Natural killer cell (primary cell): ENCODE measurements around the gene ZNF652. TPM values are rescaled to one million over a fixed set of nuclear protein-coding genes. Genes with fewer than 3 reads are reported as not detected.

ENCODE experiments used
- ATAC-seq, 3 donors: fragments of 150-1000 bp in 2 of 3; fragments of 200-7000 bp in 1 of 3; cut with Tn5 transposase; 1 replicate in 1 of 3; 2 replicates in 2 of 3; pipeline ENCODE4 v1.10.0; 2021; ENCODE audit warnings: mild to moderate bottlenecking in 2 of 3, moderate library complexity in 2 of 3
- DNase-seq, 2 donors: peaks; one replicate each; pipeline versions ENCODE4 v3.0.0 to v3.0.0-alpha.2; 2013 to 2021; ENCODE audit warnings: mixed read lengths in 1 of 2
- H3K27ac ChIP-seq: one replicate; pipeline ENCODE4 v1.5.1; 2013; ENCODE audit warnings: mild to moderate bottlenecking, low read length
- H3K27me3 ChIP-seq: one replicate; pipeline ENCODE4 v1.6.1; 2013; ENCODE audit warnings: low read length; ENCODE audit not compliant: control insufficient read depth, insufficient read depth
- H3K36me3 ChIP-seq: one replicate; pipeline ENCODE4 v1.6.1; 2013; ENCODE audit warnings: low read length; ENCODE audit not compliant: control insufficient read depth, insufficient read depth
- H3K4me1 ChIP-seq: one replicate; pipeline ENCODE4 v1.6.1; 2013; ENCODE audit warnings: low read length; ENCODE audit not compliant: control insufficient read depth, insufficient read depth
- H3K4me3 ChIP-seq: one replicate; pipeline ENCODE4 v1.5.1; 2013; ENCODE audit warnings: low read length
- H3K9me3 ChIP-seq: one replicate; pipeline ENCODE4 v1.6.1; 2013; ENCODE audit warnings: low read length; ENCODE audit not compliant: control insufficient read depth, insufficient read depth
- H3K27ac Mint-ChIP-seq, 2 donors: one replicate each; pipeline ENCODE4 v1.8.0; 2022; ENCODE audit warnings: mild to moderate bottlenecking in 2 of 2, mixed read lengths in 2 of 2, moderate library complexity in 1 of 2
- H3K27me3 Mint-ChIP-seq, 2 donors: one replicate each; pipeline ENCODE4 v1.8.0; 2022; ENCODE audit warnings: low read depth in 2 of 2, mixed read lengths in 2 of 2
- H3K36me3 Mint-ChIP-seq: one replicate; pipeline ENCODE4 v1.8.0; 2022; ENCODE audit warnings: mixed read lengths
- H3K4me1 Mint-ChIP-seq, 2 donors: one replicate each; pipeline ENCODE4 v1.8.0; 2022; ENCODE audit warnings: mixed read lengths in 2 of 2
- H3K4me3 Mint-ChIP-seq: one replicate; pipeline ENCODE4 v1.8.0; 2022; ENCODE audit warnings: mild to moderate bottlenecking, moderate library complexity, mixed read lengths
- H3K9me3 Mint-ChIP-seq, 2 donors: one replicate each; pipeline ENCODE4 v1.8.0; 2022; ENCODE audit warnings: mixed read lengths in 2 of 2
- CTCF ChIP-seq: fragments of 200-600 bp; IDR thresholded peaks from one replicate; pipeline ENCODE4 v1.8.0; 2022; ENCODE audit warnings: antibody characterized with exemption
- WGBS: methylation state at CpG from one replicate; pipeline ENCODE4 v1.1.7; 2013; ENCODE audit warnings: missing lambda C conversion rate; ENCODE audit not compliant: insufficient coverage; 5-methylcytosine and 5-hydroxymethylcytosine counted together
- intact Hi-C: fragments of 100-400 bp; cut with micrococcal nuclease; formaldehyde crosslinking; loops from one replicate; pipeline ENCODE4 v1.14.2; 2022
- total RNA-seq, 4 donors: library from RNA; stranded (reverse); fragments of 120-200 nt in 1 of 4; gene quantifications; one replicate each; pipeline versions ENCODE4 v1.2.3 to v1.2.4, GENCODE V29; 2013 to 2022

The ZNF652 gene
- total RNA-seq, 3 donors from 2014 or later (not counting 1 experiment from before 2014, with no cell fraction given), result 53.8 to 79.1 (median 73.3) TPM

- peaks cover 37 to 39% of the 10 kb centered on the region in 2 donors for H3K4me1 Mint-ChIP-seq
- H3K27ac ChIP-seq, result no peak overlapping the region
- no peaks in the 10 kb centered on the region for H3K9me3 Mint-ChIP-seq
- H3K27ac Mint-ChIP-seq, result peak overlapping the region; percentile 14 to 30
- intact Hi-C loops, result no loop called here
- no peak for TF ChIP-seq CTCF
- H3K36me3 Mint-ChIP-seq, result no peaks in the 10 kb centered on the region
- H3K27me3 ChIP-seq, result no peaks in the 10 kb centered on the region
- DNase-seq (no peak), ATAC-seq (peak in 1 of 3 donors; percentile 44)
- H3K27me3 Mint-ChIP-seq, result no peaks in the 10 kb centered on the region
- no peaks in the 10 kb centered on the region for H3K9me3 ChIP-seq
- H3K4me3 ChIP-seq, result no peak overlapping the region
- H3K4me3 Mint-ChIP-seq, result no peak overlapping the region
- no peaks in the 10 kb centered on the region for H3K36me3 ChIP-seq
- WGBS, result 43% methylated on average over 3 of the region's 5 CpGs
- H3K4me1 ChIP-seq, result peaks cover 7% of the 10 kb centered on the region
Observed at GRCh38 chr17:49327835-49328784, 33.9 kb downstream of the ZNF652 start.

GRCh38 chr17:49325980-49326379 lies 36.1 kb downstream of the ZNF652 start:
- H3K9me3 Mint-ChIP-seq, result no peaks in the 10 kb centered on the region
- no peak overlapping the region for H3K27ac ChIP-seq
- H3K27me3 Mint-ChIP-seq, result no peaks in the 10 kb centered on the region
- no peak for TF ChIP-seq CTCF
- no peak overlapping the region for H3K4me3 Mint-ChIP-seq
- no peaks in the 10 kb centered on the region for H3K36me3 ChIP-seq
- 96% methylated on average over 2 of the region's 2 CpGs for WGBS
- H3K4me1 Mint-ChIP-seq, result peaks cover 37 to 48% of the 10 kb centered on the region in 2 donors
- no peaks in the 10 kb centered on the region for H3K27me3 ChIP-seq
- H3K4me1 ChIP-seq, result peaks cover 14% of the 10 kb centered on the region
- ATAC-seq (no peak), DNase-seq (no peak)
- no peak overlapping the region for H3K4me3 ChIP-seq
- no peaks in the 10 kb centered on the region for H3K9me3 ChIP-seq
- no peak overlapping the region for H3K27ac Mint-ChIP-seq
- intact Hi-C loops, result no loop called here
- no peaks in the 10 kb centered on the region for H3K36me3 Mint-ChIP-seq

GRCh38 chr17:49318435-49318965 lies 43.5 kb downstream of the ZNF652 start:
- Histone ChIP-seq H3K4me1 (peaks cover 23% of the 10 kb centered on the region), H3K9me3 (no peaks in the 10 kb centered on the region), H3K4me3 (no peak overlapping the region), H3K36me3 (peaks cover 2% of the 10 kb centered on the region), H3K27ac (no peak overlapping the region), H3K27me3 (no peaks in the 10 kb centered on the region)
- no peak for DNase-seq
- intact Hi-C loops, result loop anchor here (5.0 kb wide), 1 partner anchor 239 kb away; no protein-coding TSS in a partner anchor
- no peaks in the 10 kb centered on the region for H3K27me3 Mint-ChIP-seq
- peaks cover 34 to 47% of the 10 kb centered on the region in 2 donors for H3K4me1 Mint-ChIP-seq
- H3K4me3 Mint-ChIP-seq, result no peak overlapping the region
- no peak overlapping the region for H3K27ac Mint-ChIP-seq
- no peaks in the 10 kb centered on the region for H3K9me3 Mint-ChIP-seq
- TF ChIP-seq CTCF, result no peak
- ATAC-seq, result no peak
- H3K36me3 Mint-ChIP-seq, result no peaks in the 10 kb centered on the region
- WGBS, result 93% methylated on average over 5 of the region's 6 CpGs
